A673 (cell line): ENCODE measurements around the gene ZNF865.

Source experiments
- CTCF ChIP-seq: fragments of 300-800, 200-600 bp; sonication (generic); conservative IDR thresholded peaks from 2 replicates; pipeline ENCODE4 v1.5.1; 2017; ENCODE audit warnings: low read depth, mild to moderate bottlenecking, antibody characterized with exemption, low read length, moderate library complexity, mixed read lengths
- EZH2 ChIP-seq: fragments of 200-600 bp; sonication (generic); IDR thresholded peaks from 2 replicates; pipeline ENCODE4 v1.6.1; 2017; ENCODE audit warnings: borderline replicate concordance, low read depth, mild to moderate bottlenecking, mixed read lengths, antibody characterized with exemption, low read length; ENCODE audit not compliant: poor library complexity, severe bottlenecking

GRCh38 chr19:55623130-55623529 is 17.7 kb downstream of the ZNF865 start:
- TF ChIP-seq CTCF, result no peak
- TF ChIP-seq EZH2, result no peak
